Stimulated activated CD4-positive, alpha-beta T cell treated with anti-CD3 and anti-CD28 coated beads, Interleukin-4, amount 100 ng/mL, for 24 hours (primary cell): ENCODE data around the gene PPP2R5D.

Experiments
- DNase-seq: peaks from one replicate; pipeline ENCODE4 v3.0.0-alpha.2; 2020

PPP2R5D gene

GRCh38 chr6:43060034-43060754, 75.8 kb downstream of the PPP2R5D start:
- no peak for DNase-seq

GRCh38 chr6:43060755-43061633, 76.6 kb downstream of the PPP2R5D start:
- DNase-seq = no peak

GRCh38 chr6:43061861-43062260, 77.5 kb downstream of the PPP2R5D start:
- no peak for DNase-seq
